GM10248 (cell line): Measurements from ENCODE around the gene LYPD3.
"Not testable (repeated sequence)": the region's sequence is repeated elsewhere in the genome, so short reads cannot be mapped to it uniquely, and the experiment has no call there.

Source experiments
- CTCF ChIA-PET: fragments of 300-600 bp; sonication (Branson Sonifier 250); formaldehyde crosslinking; extraction: SDS; loops from one replicate; lab custom pipeline; 2021; ENCODE audit warnings: antibody characterized with exemption; lab: Yijun Ruan, JAX
- POLR2A ChIA-PET: fragments of 350-650 bp; sonication (Branson Sonifier 250); formaldehyde crosslinking; extraction: SDS; loops from one replicate; lab custom pipeline; 2020; ENCODE audit warnings: antibody characterized with exemption; lab: Yijun Ruan, JAX
- DNase-seq: peaks from one replicate; pipeline ENCODE4 v3.0.0; 2012; ENCODE audit errors: extremely low spot score
- CTCF ChIP-seq: IDR thresholded peaks from 2 replicates; pipeline ENCODE4 v1.5.1; 2012; ENCODE audit warnings: mild to moderate bottlenecking, low read depth; ENCODE audit errors: extremely low read depth, missing control alignments, control extremely low read depth

Gene LYPD3

DNA sequence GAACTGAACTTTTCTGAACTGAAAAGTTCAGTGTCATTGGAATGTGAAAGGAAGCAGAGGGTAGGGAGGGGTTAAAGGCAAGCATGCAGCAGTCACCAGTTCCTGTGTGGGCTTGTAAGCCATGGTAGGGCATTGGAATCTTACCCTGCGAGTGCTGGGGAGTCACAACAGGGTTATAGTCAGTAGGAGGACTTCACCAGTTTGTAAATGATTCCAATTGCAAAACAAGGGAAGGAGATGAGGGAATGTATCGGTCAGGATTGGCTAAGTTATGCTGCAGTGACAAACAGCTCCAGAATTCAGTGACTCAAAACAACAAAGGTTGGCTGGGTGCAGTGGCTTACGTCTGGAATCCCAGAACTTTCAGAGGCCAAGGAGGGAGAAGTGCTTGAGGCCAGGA is 12.8 kb downstream of the LYPD3 start:
- ChIA-PET POLR2A (no interaction called here), CTCF (interaction anchor here (4.4 kb wide), 1 partner anchor 67 kb away, joined by 20 read pairs; no protein-coding TSS in a partner anchor)
- DNase-seq: no peak
- no peak for TF ChIP-seq CTCF

DNA sequence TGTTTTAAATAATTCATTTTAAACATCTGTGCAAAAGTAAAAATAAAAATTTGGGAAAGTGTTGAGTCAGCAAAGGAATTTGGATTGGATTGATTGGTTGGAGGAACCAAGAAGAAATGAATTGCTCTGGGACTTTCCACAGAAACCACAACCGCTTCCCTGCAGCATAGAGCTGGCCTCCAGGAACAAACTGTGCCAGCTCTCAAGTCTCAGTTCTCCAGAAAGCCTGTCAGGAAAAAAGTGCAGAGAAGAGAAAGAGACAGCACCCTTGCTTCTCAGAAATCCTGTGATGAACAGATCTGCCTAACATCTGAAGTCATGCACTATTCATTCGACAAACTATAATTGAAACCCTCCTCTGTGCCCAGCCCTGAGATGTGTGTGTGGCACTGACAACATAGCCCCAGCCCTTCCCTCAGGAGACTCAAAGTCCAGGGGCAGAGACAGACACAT is 14.8 kb downstream of the LYPD3 start:
- DNase-seq: no peak
- TF ChIP-seq CTCF: no peak
- CTCF ChIA-PET: interaction anchor here (1.1 to 7.2 kb wide), 3 partner anchors 13 to 87 kb away, joined by 3 to 340 read pairs (median 3); no protein-coding TSS in a partner anchor
- POLR2A ChIA-PET: no interaction called here

GRCh38 chr19:43447655-43448054 is 17.8 kb downstream of the LYPD3 start:
- POLR2A ChIA-PET: interaction anchor here (1.1 kb wide), 1 partner anchor 73 kb away, joined by 3 read pairs; no protein-coding TSS in a partner anchor
- no peak for TF ChIP-seq CTCF
- DNase-seq: no peak
- CTCF ChIA-PET: interaction anchor here (0.7 to 7.2 kb wide), 39 partner anchors 13 to 366 kb away, joined by 3 to 340 read pairs (median 4); partner anchors contain the start of genes ETHE1, IRGQ, LYPD3 and PHLDB3

DNA sequence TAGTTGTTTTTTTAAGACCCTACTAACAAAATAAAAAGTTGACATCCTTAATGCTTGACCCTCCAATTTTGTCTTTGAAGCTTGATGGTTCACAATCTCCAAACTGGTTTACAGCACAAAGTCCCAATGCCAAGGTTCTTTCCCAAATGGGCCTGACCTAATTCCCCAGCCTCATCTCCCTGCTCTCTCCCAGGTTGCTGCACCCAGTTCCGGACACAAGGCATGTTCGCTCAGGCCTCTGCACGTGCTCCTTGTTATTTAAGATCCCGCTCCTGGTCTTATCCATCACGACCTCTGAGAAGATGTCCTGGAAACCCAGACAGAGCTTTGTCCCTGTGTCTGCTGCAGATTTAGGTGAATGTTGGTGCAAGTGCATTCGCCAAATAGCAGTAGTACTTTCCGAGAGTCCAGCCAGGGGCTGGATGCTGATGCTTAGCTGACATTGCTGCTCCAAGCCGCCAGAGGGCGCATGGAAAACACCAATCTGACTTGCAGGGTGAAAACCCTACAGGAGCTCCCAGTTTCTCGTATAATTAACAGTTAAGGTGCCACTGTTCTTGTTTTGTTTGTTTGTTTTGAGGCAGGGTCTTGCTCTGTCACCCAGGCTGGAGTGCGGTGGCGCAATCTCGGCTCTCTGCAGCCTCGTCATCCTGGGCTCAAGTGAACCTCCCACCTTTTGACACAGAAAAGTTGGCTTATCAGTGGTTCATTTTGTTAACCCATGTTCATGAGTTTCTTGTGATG is 18.5 kb downstream of the LYPD3 start:
- peak; percentile 90 for TF ChIP-seq CTCF
- ChIA-PET CTCF (interaction anchor here (0.7 to 7.2 kb wide), 44 partner anchors 12 to 367 kb away, joined by 3 to 340 read pairs (median 4); partner anchors contain the start of genes ETHE1, IRGQ, LYPD3 and PHLDB3), POLR2A (interaction anchor here (1.1 kb wide), 1 partner anchor 74 kb away, joined by 3 read pairs; no protein-coding TSS in a partner anchor)
- DNase-seq: peak; percentile 81

DNA sequence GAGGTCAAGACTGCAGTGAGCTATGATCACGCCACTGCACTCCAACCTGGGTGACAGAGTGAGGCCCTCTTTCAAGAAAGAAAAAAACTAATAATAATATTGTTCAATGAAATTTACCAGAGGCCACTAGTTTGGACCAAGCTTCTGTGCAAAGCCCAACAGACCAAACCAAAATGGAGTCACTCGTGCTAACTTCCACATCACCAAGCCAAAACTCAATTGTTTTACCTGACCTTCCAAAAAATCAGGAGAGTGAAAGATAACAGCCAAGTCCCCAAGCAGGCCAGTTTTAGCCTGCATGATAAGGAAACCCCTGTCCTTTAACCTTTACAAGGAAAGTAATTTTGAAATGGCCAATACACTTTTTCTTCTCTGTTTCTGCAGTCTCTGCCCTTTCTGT is 20.0 kb downstream of the LYPD3 start:
- ChIA-PET POLR2A (no interaction called here), CTCF (interaction anchor here (1.1 to 7.2 kb wide), 9 partner anchors 11 to 149 kb away, joined by 3 to 340 read pairs (median 8); partner anchors contain the start of genes IRGQ, LYPD3, PHLDB3 and ZNF576)
- no peak for DNase-seq
- no peak for TF ChIP-seq CTCF

GRCh38 chr19:43444531-43445287 is 20.7 kb downstream of the LYPD3 start:
- ChIA-PET POLR2A (no interaction called here), CTCF (interaction anchor here (1.1 to 7.2 kb wide), 7 partner anchors 10 to 76 kb away, joined by 3 to 340 read pairs (median 6); partner anchors contain the start of genes LYPD3 and PHLDB3)
- TF ChIP-seq CTCF: no peak
- DNase-seq: no peak

DNA sequence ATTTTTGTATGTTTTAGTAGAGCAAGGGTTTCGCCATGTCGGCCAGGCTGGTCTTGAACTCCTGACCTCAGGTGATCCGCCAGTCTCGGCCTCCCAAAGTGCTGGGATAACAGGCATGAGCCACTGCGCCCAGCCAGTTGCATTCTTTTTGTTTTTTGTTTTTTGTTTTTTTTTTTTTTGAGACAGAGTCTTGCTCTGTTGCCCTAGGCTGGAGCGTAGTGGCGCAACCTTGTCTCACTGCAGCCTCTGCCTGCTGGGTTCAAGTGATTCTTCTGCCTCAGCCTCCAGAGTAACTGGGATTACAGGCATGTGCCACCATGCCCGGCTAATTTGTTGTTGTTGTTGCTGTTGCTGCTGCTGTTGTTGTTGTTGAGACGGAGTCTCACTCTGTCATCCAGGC is 21.3 kb downstream of the LYPD3 start:
- POLR2A ChIA-PET: not testable (repeated sequence)
- CTCF ChIA-PET: interaction anchor here (1.1 to 7.2 kb wide), 7 partner anchors 10 to 77 kb away, joined by 3 to 340 read pairs (median 6); partner anchors contain the start of genes LYPD3 and PHLDB3

More for the DNA sequence above, 21.3 kb downstream of the LYPD3 start:
- DNase-seq: not testable (repeated sequence)
